ENCODE results near the gene BYSL. TPM values are rescaled to one million over a fixed set of nuclear protein-coding genes. Genes with fewer than 3 reads are reported as not detected.

Gene BYSL, protein sequence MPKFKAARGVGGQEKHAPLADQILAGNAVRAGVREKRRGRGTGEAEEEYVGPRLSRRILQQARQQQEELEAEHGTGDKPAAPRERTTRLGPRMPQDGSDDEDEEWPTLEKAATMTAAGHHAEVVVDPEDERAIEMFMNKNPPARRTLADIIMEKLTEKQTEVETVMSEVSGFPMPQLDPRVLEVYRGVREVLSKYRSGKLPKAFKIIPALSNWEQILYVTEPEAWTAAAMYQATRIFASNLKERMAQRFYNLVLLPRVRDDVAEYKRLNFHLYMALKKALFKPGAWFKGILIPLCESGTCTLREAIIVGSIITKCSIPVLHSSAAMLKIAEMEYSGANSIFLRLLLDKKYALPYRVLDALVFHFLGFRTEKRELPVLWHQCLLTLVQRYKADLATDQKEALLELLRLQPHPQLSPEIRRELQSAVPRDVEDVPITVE
- 10 to 100 TPM; 13.7 to 18.7 TPM for total RNA-seq
- polyA plus RNA-seq (ENCODE audit: insufficient read depth, low read depth, low replicate concordance): 20.5 TPM
- long read RNA-seq, donor 1, transcript BYSL-201 (7 exons, 2,029 nt): major isoform, 16 of 41 reads
- long read RNA-seq, donor 1, partial matches to known transcripts: 24 of 41 reads
- long read RNA-seq, donor 1, other reads (novel, unspliced or antisense): 0 of 41 reads
- long read RNA-seq, donor 2, transcript BYSL-201 (7 exons, 2,029 nt): major isoform, 5 of 12 reads
- long read RNA-seq, donor 2, partial matches to known transcripts: 6 of 12 reads
- long read RNA-seq, donor 2, other reads (novel, unspliced or antisense): 0 of 12 reads

DNA sequence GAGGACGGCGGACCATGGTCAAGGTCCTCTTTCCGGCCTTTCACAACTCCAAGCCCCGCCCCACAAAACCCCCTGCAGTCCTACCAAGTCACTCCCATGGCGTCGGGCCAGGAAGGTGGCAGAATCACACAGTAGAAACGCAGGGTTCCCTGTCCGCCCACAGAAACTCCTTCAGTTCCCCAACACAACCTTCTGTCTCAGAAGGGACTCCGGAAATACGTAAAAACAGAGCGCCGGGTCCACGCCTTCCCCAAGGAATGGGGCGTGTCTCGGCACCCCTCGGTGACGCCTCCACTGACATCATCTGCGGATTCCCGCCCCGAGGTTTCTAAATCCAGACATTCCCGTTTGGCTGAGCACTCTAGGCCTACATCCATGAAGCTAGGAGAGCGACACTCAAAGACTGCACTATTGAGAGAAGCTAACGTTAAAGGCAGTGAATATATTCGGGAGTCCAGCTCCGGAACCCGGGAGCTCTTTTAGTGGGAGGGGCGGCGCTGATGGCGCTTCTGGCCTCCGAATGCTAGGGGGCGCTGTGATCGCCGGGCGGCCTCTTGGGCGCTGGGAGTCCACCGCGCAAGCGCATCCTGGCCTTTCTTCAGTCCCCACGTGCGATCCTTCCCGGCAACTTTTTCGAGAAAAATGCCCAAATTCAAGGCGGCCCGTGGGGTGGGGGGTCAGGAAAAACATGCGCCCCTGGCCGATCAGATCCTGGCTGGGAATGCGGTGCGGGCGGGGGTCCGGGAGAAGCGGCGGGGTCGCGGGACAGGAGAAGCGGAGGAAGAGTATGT is at the start of gene BYSL, which contains the start of gene MED20:
Gene BYSL, plus strand, starts transcription at position 579 of the 791 bp plus-strand sequence. Its CDS starts 64 bp downstream, at position 643.
Gene MED20, minus strand, starts transcription at position 219 of the 791 bp plus-strand sequence. Its CDS starts 121 bp downstream, at position 98.
- Histone ChIP-seq H3K4me3 (peak within 1 kb of the TSS; percentile 66 to 83), H3K36me3 (ENCODE audit: low read depth, missing control alignments) (no peaks in the 10 kb centered on the region), H3K27me3 (no peaks in the 10 kb centered on the region), H3K27ac (peak within 1 kb of the TSS; percentile 95 to 96), H3K9me3 (no peaks in the 10 kb centered on the region), H3K4me1 (peaks cover 24% of the 10 kb centered on the region)
- no peak for TF ChIP-seq POLR2A (IDR thresholded peaks at IDR 0.05)
- TF ChIP-seq CTCF (IDR thresholded peaks at IDR 0.05): peak; percentile 98
- intact Hi-C loops (cut with DNase I; ENCODE audit: low total_unique reads): loop anchor here (5.0 kb wide), 1 partner anchor 134 kb away; the partner anchor contains the start of gene TOMM6
- peak; percentile 97 for DNase-seq
- WGBS, 2 donors: 0% methylated on average over 30 to 55 of the region's 55 CpGs

DNA sequence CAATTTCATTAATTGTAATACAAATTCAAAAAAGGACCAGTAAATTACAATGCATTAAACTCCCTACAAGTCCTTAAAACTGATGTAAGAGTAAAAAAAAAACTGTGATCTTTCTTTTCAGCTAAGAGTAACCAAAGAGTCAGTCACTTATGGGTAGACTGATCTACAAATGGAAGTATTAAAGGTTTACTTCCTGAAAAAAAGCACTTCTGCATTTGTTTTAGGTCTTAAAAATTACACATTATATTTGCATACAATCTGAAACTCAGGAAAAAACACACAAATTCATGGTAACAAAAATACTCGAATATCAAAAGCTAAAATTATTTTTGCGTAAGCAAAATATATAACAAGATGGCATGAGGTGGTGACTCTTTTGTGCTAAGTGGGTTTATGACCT is 49.6 kb upstream of the BYSL start:
- H3K36me3 ChIP-seq (ENCODE audit: low read depth, missing control alignments): no peaks in the 10 kb centered on the region
- no peak for DNase-seq
- TF ChIP-seq POLR2A (IDR thresholded peaks at IDR 0.05): no peak
- no peak for TF ChIP-seq CTCF (IDR thresholded peaks at IDR 0.05)
- WGBS, 2 donors: 94 to 97% methylated on average over 2 of the region's 2 CpGs
- no peak overlapping the region for H3K4me3 ChIP-seq
- no peaks in the 10 kb centered on the region for H3K9me3 ChIP-seq
- no peak overlapping the region for H3K27ac ChIP-seq
- no peaks in the 10 kb centered on the region for H3K27me3 ChIP-seq
- intact Hi-C loops (cut with DNase I; ENCODE audit: low total_unique reads): no loop called here
- H3K4me1 ChIP-seq: no peaks in the 10 kb centered on the region

DNA sequence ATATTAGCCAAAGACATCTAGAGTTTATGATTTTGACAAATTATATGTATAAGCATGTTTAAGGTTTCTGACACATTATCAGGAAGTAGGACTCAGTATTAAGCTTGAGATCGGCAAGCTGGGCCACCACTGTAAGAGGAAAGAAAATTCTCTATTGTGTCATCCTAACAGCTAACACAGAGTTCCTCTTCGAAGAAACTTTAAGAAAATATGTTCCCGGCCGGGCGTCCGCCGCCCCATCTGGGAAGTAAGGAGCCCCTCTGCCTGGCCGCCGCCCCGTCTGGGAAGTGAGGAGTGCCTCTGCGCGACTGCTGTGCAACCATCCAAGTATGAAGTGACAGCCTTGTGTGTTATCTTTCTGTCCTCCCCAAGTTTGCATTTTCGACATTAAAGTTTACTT is 49.2 kb upstream of the BYSL start:
- H3K4me1 ChIP-seq: no peaks in the 10 kb centered on the region
- no peaks in the 10 kb centered on the region for H3K27me3 ChIP-seq
- no peaks in the 10 kb centered on the region for H3K9me3 ChIP-seq
- WGBS, 2 donors: 96% methylated on average over 13 of the region's 13 CpGs
- H3K27ac ChIP-seq: no peak overlapping the region
- intact Hi-C loops (cut with DNase I; ENCODE audit: low total_unique reads): no loop called here
- H3K4me3 ChIP-seq: no peak overlapping the region
- no peak for DNase-seq
- no peaks in the 10 kb centered on the region for H3K36me3 ChIP-seq (ENCODE audit: low read depth, missing control alignments)
- no peak for TF ChIP-seq POLR2A (IDR thresholded peaks at IDR 0.05)
- no peak for TF ChIP-seq CTCF (IDR thresholded peaks at IDR 0.05)

- WGBS, 2 donors: 80 to 87% methylated on average over 1 of the region's 1 CpG
- TF ChIP-seq POLR2A (IDR thresholded peaks at IDR 0.05): no peak
- TF ChIP-seq CTCF (IDR thresholded peaks at IDR 0.05): no peak
- DNase-seq: no peak
- intact Hi-C loops (cut with DNase I; ENCODE audit: low total_unique reads): no loop called here
- Histone ChIP-seq H3K27ac (no peak overlapping the region), H3K27me3 (no peaks in the 10 kb centered on the region), H3K4me1 (no peaks in the 10 kb centered on the region), H3K9me3 (no peaks in the 10 kb centered on the region), H3K36me3 (ENCODE audit: low read depth, missing control alignments) (no peaks in the 10 kb centered on the region), H3K4me3 (no peak overlapping the region)
Measured at GRCh38 chr6:41874741-41875140, 46.6 kb upstream of the BYSL start.

All from testis (tissue), 5 donors.